HG02623 (cell line): ENCODE measurements around the gene RASGRF1.

Experiments
- ATAC-seq: cut with Tn5 transposase; IDR thresholded peaks from one replicate; pipeline ENCODE4 v1.9.1; 2021; ENCODE audit warnings: moderate library complexity; ENCODE audit not compliant: unreplicated experiment

The RASGRF1 gene

DNA sequence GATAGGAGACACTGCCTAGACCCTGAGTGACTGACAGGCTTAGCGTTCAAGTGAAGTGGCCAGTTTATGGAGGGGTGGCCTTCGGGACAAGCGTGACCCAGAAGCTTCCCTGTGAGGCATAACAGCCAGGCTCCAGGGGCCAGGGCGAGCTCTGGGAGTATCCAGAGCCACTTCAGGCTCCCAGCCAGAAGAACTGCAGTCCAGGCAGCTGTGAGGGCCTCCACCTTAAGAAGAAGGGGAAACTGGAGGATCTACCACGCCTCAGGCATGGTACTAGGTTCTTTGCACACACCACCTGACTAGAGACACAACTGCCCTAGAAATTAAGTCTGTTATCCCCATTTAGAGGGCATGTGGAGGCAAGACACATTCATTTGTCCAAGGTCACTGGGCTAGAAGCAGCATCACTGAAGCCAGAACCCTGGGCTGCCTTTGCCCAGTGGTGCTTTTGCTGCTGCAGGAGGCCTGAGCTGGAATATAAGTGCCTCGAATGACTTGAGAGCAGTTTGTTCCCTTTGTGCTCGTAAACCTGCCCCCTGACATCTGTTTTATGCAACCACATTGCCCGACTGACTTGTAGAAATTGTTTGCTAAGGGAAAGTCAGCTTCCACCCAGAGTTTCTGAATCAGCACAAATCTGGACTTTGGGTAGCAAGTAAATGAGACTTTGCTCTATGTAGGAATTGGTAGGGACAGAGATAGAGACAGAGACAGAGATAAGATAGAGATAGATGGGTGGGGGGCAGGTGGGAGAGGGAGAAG lies 23.3 kb downstream of the RASGRF1 start:
- no peak for ATAC-seq

DNA sequence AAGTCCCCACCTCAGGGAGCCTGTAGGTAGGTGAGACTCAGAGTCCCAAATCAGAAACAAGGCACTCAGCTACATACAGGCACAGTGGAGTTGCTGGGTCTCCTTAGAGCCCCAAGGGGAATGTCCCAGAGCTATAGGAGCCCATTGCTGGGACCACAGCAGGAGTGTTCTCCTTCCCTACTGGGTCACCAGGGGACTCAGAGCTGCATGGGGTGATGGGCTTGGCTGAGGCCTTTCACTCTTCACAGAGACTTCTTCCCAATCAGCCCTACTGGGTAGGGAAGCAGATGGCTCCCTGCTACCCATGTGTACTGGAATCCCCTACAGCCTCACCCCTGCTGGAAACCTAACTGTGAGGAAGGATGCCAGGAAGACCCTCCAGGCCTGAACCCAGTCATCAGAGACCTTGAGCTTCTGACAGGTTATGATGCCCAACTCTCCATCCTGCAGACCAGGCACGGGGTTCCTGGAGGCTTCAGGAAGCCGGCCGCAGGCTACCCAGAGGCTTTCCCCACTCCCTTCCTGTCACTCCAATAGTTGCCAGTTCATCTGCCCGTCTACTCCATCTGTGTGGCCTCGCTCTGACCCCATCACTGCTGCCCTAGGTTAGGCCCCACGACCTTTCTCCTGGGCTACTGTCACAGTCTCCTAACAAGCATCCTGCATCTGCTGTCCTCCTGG lies 24.0 kb downstream of the RASGRF1 start:
- no peak for ATAC-seq

DNA sequence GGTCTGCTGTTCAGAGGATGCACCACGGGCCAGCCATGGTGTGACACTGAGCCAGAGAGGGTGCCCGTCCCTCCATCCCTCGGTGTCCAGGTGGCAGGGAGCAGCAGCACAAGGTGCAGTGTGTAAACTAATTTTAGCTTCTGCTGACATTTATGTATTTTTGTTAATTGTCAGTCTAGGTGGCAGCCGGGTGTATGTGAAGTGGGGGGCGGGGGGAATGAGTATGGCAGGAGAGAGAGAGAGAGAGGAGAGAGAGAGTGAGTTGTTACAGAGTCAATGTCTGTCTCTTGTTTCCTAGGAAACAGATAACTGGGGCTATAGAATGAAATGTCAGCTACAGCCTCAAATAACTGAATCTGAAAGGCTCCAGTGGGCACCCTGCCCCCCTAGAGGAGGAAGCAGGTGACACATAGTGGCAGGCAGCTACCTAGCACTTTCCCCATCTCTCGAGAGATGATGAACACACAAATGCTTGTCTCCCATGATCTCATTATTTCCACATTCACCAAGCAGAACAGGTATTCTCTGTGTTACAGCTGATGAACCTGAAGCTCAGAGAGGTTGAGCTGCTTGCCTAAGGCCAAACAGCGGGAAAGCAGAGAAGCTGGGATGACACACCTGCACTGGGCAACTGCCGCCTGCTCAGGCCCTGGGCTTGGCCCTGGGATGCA lies 24.7 kb downstream of the RASGRF1 start:
- no peak for ATAC-seq

DNA sequence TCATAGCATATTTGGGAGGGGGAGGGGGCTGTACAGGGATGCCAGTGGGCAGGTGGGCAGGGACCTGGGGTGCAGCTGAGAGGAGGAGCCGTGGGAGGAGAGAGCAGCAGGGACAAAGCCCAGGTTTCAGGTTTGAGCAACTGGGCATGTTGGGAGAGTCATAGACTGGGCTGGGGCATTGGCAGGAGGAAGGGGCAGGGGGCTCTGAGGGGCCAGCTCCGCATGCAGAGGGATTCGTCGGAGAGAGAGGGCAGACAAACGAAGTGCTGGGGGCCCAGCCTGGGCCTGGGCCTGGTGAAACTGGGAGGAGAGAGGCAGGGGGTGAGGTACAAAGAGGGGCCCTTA lies 25.2 kb downstream of the RASGRF1 start:
- no peak for ATAC-seq

DNA sequence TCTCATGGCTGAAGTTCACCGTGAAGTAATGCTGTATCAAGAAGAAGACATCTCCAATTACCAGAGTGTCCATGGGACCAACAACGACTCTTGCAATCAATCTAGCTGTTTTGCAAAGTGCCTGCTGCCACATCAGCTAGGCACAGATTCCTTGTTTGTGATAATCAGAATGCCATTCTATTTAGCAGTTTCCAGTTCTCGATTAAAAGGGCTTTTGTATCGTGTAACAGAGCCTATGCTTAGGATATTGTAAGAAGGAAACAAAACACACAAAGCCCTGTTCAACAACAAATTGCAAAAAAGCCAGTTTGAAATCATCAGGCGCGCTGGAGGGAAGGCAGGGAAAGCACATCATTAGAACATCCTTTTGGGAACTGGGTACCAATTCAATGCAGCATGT lies 26.1 kb downstream of the RASGRF1 start:
- no peak for ATAC-seq

DNA sequence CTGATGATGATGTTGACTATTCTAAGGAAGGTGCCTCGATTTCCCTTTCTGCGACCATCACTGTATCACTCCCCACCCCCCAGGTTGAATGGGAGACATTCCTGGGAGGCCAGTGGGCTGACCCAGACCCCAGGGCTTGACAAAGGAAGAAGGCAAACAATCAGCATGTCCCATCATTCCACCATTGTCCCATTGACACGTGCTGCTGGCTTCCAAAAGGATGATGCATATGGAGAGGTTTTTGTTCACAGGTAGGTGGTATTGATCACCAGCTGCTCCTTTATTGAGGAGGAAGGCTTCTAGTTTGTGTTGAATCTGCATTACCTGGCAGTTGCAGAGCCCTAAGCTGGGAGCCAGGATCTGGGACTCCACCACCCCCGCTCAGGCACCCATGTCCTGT lies 30.4 kb downstream of the RASGRF1 start:
- no peak for ATAC-seq

DNA sequence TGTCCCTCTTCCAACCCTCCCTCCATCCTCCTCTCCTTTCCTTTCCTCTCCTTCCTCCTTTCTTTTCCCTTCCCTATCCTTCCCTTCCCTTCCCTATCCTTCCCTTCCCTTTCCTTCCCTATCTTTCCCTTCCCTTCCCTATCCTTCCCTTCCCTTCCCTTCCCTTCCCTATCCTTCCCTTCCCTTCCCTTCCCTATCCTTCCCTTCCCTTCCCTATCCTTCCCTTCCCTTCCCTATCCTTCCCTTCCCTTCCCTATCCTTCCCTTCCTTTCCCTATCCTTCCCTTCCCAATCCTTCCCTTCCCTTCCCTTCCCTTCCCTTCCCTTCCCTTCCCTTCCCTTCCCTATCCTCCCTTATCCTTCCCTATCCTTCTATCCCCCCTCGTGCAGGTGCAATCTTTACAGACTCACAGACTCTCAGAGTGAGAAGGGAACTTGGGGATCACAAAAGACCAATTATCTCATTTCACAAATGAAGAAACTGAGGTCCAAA lies 31.5 kb downstream of the RASGRF1 start:
- no peak for ATAC-seq

DNA sequence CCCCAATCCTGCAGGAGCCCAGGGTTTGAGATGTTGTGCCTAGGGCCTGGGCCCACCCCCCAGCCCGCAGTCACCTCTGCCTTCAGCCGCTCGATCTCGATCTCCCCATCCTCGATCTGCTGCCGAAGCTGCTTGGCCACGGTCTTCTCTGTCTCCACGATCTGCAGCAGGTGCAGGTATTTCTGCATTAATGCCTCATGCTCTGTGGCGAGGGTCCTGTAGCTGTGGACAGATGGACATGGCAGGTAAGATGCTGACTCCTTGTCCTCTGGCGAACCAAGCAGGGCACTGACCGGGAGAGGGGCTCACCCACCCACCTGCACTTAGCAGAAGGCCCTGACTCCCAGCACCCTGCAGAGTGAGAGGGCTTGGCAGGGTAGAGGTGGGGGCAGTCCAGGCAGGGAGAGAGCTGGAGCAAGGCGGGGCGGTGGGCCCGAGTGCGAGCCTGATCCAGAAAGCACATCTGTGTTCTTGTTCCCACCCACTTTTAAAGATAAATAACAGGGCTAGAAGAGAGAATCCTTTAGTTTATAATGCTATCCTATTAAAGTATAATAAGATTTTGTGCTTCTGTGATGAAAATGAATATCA lies 32.2 kb downstream of the RASGRF1 start:
- no peak for ATAC-seq

DNA sequence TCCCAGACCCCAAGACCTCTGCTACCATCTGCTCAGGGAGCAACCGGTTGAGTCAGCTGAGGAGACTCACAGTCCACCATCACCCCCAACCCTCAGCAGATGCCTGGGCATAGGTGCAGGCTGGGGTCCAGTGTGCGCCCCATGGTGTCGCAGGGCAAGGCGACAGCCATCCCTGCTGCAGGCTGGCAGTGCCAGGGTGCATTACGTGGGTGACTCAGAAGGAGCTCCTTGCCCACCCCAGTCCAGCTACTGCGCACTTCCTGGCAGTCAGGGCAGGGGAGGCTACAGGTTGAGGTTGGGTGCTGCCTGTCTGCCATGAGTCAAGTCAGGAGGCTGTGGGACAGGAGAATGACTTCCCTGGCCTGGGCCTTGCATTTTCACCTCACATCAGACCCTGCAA lies 33.5 kb downstream of the RASGRF1 start:
- ATAC-seq: no peak

DNA sequence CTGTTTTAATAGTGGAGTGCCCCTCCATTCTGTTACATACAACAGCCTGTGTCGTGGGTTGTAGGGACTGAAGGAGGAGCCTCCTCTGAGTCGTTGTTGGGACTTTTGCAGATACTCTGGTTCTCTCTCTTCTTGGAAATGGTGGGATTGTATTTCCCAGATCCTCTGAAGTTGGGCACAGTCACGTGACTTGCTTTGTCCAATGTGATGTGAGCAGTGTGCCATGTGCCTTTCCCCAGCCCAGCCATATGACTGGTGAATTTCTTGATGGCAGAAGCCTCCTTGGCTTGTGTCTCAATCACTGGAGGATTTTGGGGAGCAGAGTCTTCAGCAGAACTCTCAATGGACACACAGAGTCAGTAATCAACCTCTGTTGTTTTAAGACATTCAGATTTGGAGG lies 36.2 kb downstream of the RASGRF1 start:
- ATAC-seq: no peak

DNA sequence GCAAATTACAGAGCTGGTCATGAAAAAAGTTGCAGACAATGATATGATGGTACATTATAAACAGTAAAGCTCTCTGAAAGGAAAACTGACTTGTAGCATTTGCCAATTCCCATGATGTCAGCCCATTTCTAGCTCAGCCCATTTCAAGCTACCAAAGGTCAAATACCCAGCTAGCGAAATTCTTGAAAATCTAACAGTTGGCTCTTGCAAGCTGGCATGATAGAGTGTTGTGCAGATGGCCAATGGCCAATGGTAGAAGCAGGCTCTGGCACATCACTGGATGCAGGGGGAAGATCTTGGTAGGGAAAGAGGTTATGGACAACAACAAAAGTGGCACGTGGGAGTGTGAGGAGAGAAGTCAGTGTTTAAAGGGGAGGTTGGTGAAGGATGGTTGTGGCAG lies 36.7 kb downstream of the RASGRF1 start:
- no peak for ATAC-seq

DNA sequence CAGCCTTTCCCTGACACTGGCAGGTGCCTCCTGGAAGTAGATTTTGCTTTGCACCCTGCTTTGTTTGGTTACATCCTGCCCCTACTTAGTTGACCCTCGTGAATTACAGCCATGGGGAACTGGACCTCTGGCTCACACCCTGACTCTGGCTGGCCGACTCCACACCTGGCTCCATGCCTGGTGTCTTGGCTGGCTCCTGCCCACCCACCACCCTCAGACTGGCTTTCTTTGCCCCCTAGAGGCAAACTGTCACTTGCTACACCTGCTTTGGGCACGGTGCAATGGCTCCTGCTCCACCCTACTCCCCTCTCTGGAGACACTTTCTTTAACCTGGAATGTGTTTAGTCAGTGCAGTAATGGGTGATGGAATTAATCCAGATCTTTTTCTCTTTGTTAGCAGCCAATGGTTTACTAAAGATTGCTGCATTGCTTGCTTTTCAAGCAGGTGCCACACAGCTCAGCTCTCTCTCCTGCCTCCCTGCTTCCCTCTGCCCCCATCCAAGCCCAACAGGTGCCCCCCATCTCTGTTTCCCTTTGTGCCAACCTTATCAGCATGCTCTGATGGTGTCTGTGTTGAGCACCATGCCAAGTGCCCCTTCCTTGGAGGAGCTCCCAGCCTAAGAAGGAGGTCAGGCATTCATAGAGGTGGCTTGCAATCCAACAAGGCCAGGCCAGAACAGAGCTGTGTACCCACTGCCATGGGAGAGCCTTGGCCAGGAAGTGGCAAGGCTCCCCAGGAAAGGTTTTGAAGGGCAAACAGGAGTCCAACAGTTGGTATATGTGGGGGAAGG lies 38.4 kb downstream of the RASGRF1 start:
- ATAC-seq: no peak

DNA sequence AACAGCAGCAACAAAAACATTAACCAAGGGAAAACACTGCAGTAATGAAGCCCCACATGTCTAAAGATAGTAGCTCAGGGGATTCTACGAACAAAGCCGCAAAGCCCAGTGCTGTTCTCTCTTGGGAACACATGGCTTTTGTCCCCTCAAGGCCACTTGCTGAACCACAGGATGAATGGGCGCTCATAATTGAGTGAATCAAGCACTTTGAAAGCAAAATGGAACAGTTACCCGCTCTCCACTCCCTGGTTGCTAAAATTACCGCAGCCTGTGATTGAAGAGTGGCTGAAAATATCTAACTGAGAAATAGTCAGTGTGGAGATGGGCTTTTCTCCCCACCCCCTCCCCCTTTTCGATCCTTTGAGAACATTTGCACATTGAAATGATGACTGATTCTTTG lies 39.6 kb downstream of the RASGRF1 start:
- no peak for ATAC-seq

DNA sequence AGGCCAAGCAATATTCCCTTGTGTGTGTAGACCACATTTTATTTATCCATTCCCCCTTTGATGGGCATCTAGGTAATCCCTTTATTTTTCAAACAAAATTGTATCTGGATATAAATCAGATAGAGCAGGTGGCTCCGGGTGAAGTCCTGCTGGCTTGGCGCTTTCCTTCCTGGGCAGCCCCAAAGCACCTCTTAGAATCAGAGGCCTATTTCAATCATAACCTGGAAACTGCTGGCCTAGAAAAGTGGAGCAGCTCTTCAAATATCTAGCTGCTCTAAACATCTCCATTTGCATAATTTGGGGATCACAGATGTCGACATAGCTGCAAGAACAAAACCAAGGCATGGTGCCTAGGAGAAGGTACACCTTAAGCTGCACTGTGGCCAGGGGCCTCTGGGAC lies 40.2 kb downstream of the RASGRF1 start:
- no peak for ATAC-seq

DNA sequence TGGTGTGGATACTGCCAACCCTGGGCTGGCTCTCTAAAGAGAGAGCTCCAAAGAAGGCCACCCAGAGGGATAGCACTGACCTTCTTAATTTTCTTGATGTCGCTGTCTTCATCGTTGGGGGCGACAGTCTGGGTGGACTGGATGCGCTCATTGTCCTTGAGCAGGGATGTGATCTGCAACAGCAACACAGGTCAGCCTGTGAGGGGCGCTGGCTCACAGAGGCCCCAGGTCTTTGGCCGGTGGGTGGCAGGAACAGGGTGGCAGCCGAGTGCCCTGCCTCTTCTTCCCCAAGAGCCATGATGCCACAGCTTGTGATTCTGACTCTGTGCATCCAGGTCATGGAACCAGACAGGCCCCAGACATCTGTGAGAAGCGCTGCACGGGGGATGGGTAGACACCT lies 41.2 kb downstream of the RASGRF1 start:
- no peak for ATAC-seq

DNA sequence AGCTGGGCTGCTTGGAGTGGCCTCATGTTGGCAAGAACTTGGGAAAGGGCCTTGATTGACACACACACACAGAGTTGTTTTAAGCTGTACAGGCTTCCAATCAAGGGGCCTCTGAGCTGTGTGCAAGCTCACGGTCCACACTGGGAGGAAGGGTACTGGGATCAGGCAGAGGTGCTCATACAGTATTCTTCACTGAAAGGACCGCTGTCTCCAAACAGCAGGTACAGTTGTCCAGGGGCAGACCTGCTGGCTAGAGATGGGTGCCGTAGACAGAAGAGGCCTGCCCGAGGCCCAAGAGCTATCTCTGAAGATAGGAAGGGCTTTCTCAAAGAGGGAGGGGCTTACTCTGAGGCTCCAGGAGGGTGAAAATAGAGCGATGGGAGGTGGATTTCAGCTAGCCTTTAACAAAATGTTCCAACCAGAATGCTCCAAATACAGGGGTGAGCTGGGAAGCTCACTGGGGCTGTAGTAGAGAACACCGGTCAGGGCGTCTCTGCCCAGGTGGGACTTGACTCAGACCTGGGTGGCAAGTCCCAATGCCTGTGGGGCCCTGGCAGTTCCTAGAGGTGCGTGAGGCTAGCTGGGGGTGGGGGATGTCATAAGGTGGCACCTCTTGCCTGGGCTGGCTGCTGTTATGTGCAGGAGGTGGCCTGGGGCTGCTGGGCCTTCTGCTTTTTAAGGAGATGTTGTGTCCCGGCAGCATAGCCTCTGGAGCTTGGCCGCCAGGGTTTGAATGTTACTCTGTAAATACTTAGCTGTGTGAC lies 42.7 kb downstream of the RASGRF1 start:
- no peak for ATAC-seq

DNA sequence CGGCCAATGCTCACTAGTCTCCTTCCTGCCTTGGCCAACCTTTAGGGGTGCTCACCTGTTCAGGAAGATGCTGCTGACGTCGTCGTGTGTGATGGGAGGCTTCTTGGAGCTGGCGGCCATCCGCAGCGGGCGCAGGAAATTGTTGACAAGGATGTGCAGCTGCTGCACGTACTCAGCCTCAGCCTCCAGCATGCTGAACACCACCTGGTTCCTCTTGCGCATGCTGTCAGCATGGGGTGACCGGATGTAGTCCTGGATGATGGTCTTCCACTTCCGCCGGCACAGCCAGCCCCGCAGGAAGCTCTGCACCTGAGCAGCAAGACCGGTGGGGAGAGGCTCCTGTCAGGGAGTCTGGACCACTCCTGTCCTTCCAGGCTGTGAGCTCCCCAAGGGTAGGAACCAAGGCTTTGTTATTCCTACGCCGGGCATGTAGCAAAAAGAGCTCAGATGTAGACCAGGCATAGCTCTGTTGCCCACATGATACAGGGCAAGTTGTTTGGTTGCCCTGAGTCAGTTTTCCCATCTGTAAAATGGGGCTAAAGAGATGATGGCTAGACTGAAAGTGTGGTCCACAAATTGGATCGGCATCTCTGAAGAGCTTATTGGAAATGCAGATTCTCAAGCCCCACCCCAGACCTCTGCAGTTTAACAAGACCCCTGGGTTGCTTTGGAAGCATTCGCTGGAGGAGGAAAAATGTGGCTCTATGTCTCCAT lies 43.7 kb downstream of the RASGRF1 start:
- no peak for ATAC-seq

DNA sequence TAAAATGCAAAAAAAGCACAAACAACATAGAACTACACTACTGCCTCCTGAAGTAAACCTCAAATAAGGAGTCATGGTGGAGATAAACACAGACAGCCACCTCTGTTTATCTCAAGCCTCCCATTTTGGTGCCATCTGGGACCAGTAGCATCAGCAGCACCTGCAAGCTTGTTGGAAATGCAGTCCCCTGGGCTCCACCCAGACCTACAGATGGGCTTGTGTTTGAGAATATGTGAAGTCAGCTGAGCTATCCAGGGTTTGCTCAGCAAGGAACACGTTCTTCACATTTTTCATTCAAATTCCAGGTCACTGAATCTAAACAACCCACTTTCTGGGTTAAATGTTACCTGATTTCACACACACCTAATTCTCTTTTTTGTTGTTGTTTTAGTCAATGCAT lies 45.5 kb downstream of the RASGRF1 start:
- ATAC-seq: no peak

DNA sequence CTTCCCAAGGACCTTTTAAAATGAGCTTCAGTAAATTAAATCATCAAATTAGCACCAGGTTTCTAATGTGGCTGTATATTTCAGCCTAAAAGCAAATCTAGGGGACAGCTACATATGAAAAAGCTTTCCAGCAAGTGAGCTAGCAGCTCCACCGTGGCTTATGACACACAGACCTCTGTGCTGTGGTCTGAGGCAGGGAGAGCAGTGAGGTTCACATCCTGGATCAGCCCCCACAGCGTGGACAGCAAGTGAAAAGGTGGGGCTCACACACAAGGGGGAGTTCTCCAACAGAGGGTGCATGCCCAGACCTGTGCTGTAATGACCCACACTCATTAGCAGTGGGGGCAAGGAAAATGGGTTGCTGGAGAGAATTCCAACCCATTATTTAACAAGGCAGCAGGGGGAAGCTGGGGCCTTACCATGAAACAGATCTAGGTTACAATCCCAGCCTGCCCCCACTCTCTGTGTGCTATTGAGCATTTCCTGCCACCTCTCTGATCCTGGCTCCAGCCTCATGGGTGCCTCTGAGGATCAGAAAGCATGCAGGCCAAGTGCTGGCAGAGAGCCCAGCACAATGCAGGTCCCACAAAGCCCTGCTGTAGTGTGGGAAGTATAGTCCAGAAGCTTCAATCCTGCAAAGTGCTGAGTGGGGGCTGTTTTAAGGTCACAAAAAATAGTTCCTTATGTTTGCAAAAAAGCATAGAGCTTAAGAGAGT lies 48.2 kb downstream of the RASGRF1 start:
- no peak for ATAC-seq
